ENCODE results near the gene NELL1.

NELL1 gene

GRCh38 chr11:20865161-20865560, 195.8 kb downstream of the NELL1 start:
- no peak for TF ChIP-seq CTCF (IDR thresholded peaks at IDR 0.05)
- H3K9me3 ChIP-seq = no peaks in the 10 kb centered on the region

DNA sequence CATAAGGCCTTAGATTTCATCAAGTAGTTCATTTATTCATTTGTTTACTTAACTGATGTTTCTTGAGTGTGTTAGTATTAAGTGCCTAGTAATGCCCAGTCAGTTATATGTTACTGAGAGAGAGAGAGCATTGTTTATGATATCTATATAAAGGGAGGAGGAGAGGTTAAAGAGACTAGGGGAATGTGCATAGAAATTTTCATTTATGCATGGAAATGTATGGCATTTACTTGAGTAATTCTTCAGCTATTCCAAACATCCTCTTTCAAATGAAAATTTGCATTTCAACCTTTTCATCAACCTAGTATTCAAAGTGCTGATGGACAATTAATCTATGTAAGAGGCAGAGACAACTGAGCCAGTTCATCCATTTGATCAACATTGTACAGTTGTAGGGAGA, 199.7 kb downstream of the NELL1 start:
- TF ChIP-seq CTCF (IDR thresholded peaks at IDR 0.05) = no peak
- no peak overlapping the region for H3K27ac ChIP-seq

More at GRCh38 chr11:20865161-20865560, 195.8 kb downstream of the NELL1 start:
- Histone ChIP-seq H3K4me1 (no peaks in the 10 kb centered on the region), H3K36me3 (no peaks in the 10 kb centered on the region), H3K27me3 (no peaks in the 10 kb centered on the region), H3K27ac (no peak overlapping the region), H3K4me3 (no peak overlapping the region)
- no peak for DNase-seq
- intact Hi-C loops (cut with DNase I; ENCODE audit: low total_unique reads) = no loop called here

GRCh38 chr11:20873054-20873453, 203.7 kb downstream of the NELL1 start:
- no peaks in the 10 kb centered on the region for H3K4me1 ChIP-seq
- H3K9me3 ChIP-seq = no peaks in the 10 kb centered on the region
- H3K36me3 ChIP-seq = no peaks in the 10 kb centered on the region
- no peaks in the 10 kb centered on the region for H3K27me3 ChIP-seq
- no peak overlapping the region for H3K4me3 ChIP-seq
- no peak for DNase-seq
- TF ChIP-seq CTCF (IDR thresholded peaks at IDR 0.05) = no peak
- intact Hi-C loops (cut with DNase I; ENCODE audit: low total_unique reads) = no loop called here
- no peak overlapping the region for H3K27ac ChIP-seq

More for the DNA sequence above, 199.7 kb downstream of the NELL1 start:
- H3K4me1 ChIP-seq = no peaks in the 10 kb centered on the region
- no peaks in the 10 kb centered on the region for H3K27me3 ChIP-seq
- intact Hi-C loops (cut with DNase I; ENCODE audit: low total_unique reads) = no loop called here
- H3K4me3 ChIP-seq = no peak overlapping the region
- no peaks in the 10 kb centered on the region for H3K36me3 ChIP-seq
- DNase-seq = no peak
- no peaks in the 10 kb centered on the region for H3K9me3 ChIP-seq

GRCh38 chr11:20874358-20874757, 205.0 kb downstream of the NELL1 start:
- H3K4me1 ChIP-seq = no peaks in the 10 kb centered on the region
- no peaks in the 10 kb centered on the region for H3K9me3 ChIP-seq
- no peak for TF ChIP-seq CTCF (IDR thresholded peaks at IDR 0.05)
- H3K4me3 ChIP-seq = no peak overlapping the region
- no peaks in the 10 kb centered on the region for H3K36me3 ChIP-seq
- H3K27me3 ChIP-seq = no peaks in the 10 kb centered on the region
- intact Hi-C loops (cut with DNase I; ENCODE audit: low total_unique reads) = no loop called here
- no peak for DNase-seq
- no peak overlapping the region for H3K27ac ChIP-seq

- no peak for TF ChIP-seq CTCF (IDR thresholded peaks at IDR 0.05)
- H3K4me1 ChIP-seq = no peaks in the 10 kb centered on the region
- no peaks in the 10 kb centered on the region for H3K27me3 ChIP-seq
- no peak overlapping the region for H3K27ac ChIP-seq
- no peak for DNase-seq
- H3K36me3 ChIP-seq = no peaks in the 10 kb centered on the region
- H3K9me3 ChIP-seq = no peaks in the 10 kb centered on the region
- intact Hi-C loops (cut with DNase I; ENCODE audit: low total_unique reads) = no loop called here
- no peak overlapping the region for H3K4me3 ChIP-seq
These were observed 206.5 kb downstream of the NELL1 start for GRCh38 chr11:20875889-20876288.

- H3K4me1 ChIP-seq = no peaks in the 10 kb centered on the region
- no peak for TF ChIP-seq CTCF (IDR thresholded peaks at IDR 0.05)
- H3K9me3 ChIP-seq = no peaks in the 10 kb centered on the region
- no peak for DNase-seq
- H3K36me3 ChIP-seq = no peaks in the 10 kb centered on the region
- intact Hi-C loops (cut with DNase I; ENCODE audit: low total_unique reads) = no loop called here
- H3K27me3 ChIP-seq = no peaks in the 10 kb centered on the region
- no peak overlapping the region for H3K27ac ChIP-seq
- no peak overlapping the region for H3K4me3 ChIP-seq
These were observed 207.4 kb downstream of the NELL1 start for GRCh38 chr11:20876738-20877137.

Data from tibial artery (tissue), 4 donors.